Coronary artery (tissue), 2 donors: Measurements from ENCODE around the gene TMEM158.

Experiments used
- DNase-seq: peaks from one replicate; pipeline ENCODE4 v3.0.0-alpha.2; 2017; ENCODE audit warnings: low spot score
- H3K27ac ChIP-seq, 2 donors: fragments of 200-600 bp; sonication (generic); one replicate each; pipeline ENCODE4 v1.5.1; 2016 to 2019
- H3K4me3 ChIP-seq: fragments of 200-600 bp; sonication (generic); 2 replicates; pipeline ENCODE4 v1.5.1; 2016; ENCODE audit warnings: mild to moderate bottlenecking, moderate library complexity
- CTCF ChIP-seq: fragments of 200-600 bp; sonication (generic); IDR thresholded peaks from one replicate; pipeline ENCODE4 v1.5.1; 2019; ENCODE audit warnings: antibody characterized with exemption

Gene TMEM158

DNA sequence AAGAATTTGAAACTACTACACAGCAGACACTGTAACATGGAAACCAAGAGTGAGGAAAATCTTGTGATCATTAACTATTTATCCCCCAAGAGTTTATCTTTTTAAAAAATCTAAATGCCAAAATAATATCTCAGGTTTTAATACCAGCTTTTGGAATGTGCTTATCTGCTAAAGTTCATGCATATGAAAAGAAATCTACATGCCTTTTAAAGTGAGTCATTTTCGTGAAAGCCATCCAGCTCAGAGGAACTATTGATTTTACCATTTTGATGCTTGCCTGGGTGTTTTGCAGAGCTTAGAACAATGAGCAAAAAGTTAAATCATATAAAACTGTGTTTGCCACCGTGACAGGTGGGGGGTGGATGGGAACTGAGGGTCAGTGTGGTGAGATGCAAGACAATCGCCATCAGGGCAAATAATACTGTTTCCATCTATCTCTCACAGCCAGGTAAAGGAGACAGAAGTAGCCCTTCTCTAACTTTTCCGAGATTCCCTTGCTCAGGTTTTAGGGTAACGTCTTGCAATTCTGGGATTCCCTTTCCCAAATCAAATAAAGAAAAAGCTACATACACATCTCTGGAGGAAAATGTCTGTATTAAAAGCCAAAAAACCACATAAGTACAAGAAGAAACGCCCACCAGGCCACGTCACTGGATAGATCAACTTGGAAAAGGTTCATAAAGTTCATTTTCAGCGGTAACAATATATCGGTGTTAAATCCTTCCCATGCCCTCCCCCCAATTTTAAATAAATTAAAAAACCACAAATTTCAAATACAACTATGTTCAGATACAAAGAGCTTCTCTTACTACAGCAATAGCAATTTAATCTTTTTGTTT lies 2.0 kb downstream of the TMEM158 start:
- Histone ChIP-seq H3K4me3 (no peak overlapping the region), H3K27ac (no peak overlapping the region)
- DNase-seq: no peak
- TF ChIP-seq CTCF: no peak

GRCh38 chr3:45219694-45220093 lies 6.4 kb downstream of the TMEM158 start:
- DNase-seq: no peak
- TF ChIP-seq CTCF: no peak
- no peak overlapping the region for H3K4me3 ChIP-seq
- no peak overlapping the region for H3K27ac ChIP-seq

- H3K4me3 ChIP-seq: no peak overlapping the region
- TF ChIP-seq CTCF: no peak
- DNase-seq: no peak
- H3K27ac ChIP-seq: no peak overlapping the region
Observed at GRCh38 chr3:45218578-45219390, 7.3 kb downstream of the TMEM158 start.

DNA sequence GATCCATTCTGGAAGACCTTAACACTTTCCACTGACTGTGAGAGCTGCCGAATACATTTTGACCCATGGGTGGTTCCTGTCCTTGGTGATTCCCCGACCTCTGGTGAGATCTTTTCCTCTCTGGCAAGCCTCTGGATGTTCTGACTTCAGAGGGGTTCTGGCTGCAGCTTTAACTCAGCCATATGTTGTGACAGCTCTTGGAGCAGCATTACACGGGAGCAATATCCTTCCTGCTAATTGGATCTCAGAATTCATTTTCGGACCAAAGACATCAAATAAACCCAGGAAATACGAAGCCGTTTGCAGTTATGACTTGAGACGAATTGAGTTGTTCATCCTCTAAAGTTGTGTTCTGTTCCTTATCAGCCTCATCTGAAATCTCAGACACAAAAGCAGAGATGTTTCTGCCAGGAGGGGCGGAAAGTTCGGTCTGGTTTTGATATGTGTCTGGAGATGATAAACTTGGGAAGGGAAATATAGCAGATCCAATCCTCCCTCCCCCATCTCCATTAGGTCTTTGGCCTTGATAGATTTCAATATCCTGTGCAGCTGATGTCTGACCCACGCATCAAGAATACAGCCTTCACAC lies 10.0 kb downstream of the TMEM158 start:
- DNase-seq: no peak
- Histone ChIP-seq H3K4me3 (no peak overlapping the region), H3K27ac (no peak overlapping the region)
- no peak for TF ChIP-seq CTCF

- no peak for TF ChIP-seq CTCF
- no peak for DNase-seq
- Histone ChIP-seq H3K4me3 (no peak overlapping the region), H3K27ac (no peak overlapping the region)
Observed at GRCh38 chr3:45215466-45215865, 10.6 kb downstream of the TMEM158 start.

DNA sequence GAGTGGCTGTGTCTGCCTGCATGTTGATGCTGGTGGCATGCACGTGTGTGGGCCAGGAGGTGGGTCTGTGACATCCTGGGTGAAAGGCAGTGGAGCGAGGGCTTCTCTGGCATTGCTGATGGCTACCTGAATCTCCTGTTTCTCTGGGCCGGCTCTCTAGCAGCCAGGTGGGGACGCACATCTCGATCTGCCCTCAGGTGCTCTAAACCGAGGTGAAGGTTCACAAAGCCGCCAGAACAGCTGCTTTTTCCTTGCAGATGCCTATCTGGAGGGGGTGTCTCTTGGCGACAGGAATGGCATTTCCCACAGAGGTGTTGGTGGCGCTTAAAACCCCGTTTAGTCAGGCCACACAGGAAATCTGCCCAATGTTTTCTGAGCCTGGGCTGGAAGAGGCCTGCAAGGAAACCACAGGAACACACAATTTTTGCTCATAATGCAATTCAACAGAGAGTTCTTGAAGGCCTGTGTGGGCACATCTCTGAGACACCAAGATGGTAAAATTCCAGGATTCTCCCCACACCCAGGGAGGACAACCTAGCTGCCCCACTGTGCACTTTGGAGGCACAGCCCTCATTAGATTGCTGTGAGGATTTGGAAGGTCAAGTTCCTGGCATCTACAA lies 11.9 kb downstream of the TMEM158 start:
- Histone ChIP-seq H3K4me3 (no peak overlapping the region), H3K27ac (no peak overlapping the region)
- no peak for DNase-seq
- no peak for TF ChIP-seq CTCF
